SK-N-SH treated with all-trans-retinoic acid at 6 μM for 48 hours (cell line): ENCODE measurements around the gene CD276.

Source experiments
- ATAC-seq: fragments of 200-7000 bp; cut with Tn5 transposase; 3 replicates; pipeline ENCODE4 v1.9.1; 2020; ENCODE audit warnings: mild to moderate bottlenecking, moderate library complexity
- ARNTL ChIP-seq: fragments of 450-650 bp; formaldehyde crosslinking; IDR thresholded peaks from 2 replicates; pipeline ENCODE4 v1.5.0; 2020; ENCODE audit warnings: low read depth, mild to moderate bottlenecking, moderate library complexity, borderline replicate concordance
- BACH2 ChIP-seq: fragments of 250-450 bp; sonication (Bioruptor Pico); IDR thresholded peaks from 2 replicates; pipeline ENCODE4 v1.9.0; 2021; ENCODE audit warnings: mild to moderate bottlenecking, borderline replicate concordance
- CREB5 ChIP-seq: fragments of 250-450 bp; sonication (Bioruptor Pico); IDR thresholded peaks from 2 replicates; pipeline ENCODE4 v1.5.1; 2020; ENCODE audit warnings: low read depth, mild to moderate bottlenecking, moderate library complexity
- CSRNP3 ChIP-seq: fragments of 250-450 bp; sonication (Bioruptor Pico); IDR thresholded peaks from 2 replicates; pipeline ENCODE4 v1.5.1; 2021; ENCODE audit warnings: mild to moderate bottlenecking, moderate library complexity
- GLIS3 ChIP-seq: fragments of 250-450 bp; sonication (Bioruptor Pico); IDR thresholded peaks from 2 replicates; pipeline ENCODE4 v1.5.0; 2020; ENCODE audit warnings: mild to moderate bottlenecking, moderate library complexity
- ISL1 ChIP-seq: fragments of 250-450 bp; sonication (Bioruptor Pico); IDR thresholded peaks from 2 replicates; pipeline ENCODE4 v2.1.2; 2022; ENCODE audit warnings: mild to moderate bottlenecking, moderate library complexity
- PPARA ChIP-seq: fragments of 250-450 bp; sonication (Bioruptor Pico); IDR thresholded peaks from 2 replicates; pipeline ENCODE4 v1.5.0; 2020; ENCODE audit warnings: mild to moderate bottlenecking, borderline replicate concordance
- RARB ChIP-seq: fragments of 250-450 bp; sonication (Bioruptor Pico); IDR thresholded peaks from 2 replicates; pipeline ENCODE4 v1.8.0; 2021; ENCODE audit warnings: mild to moderate bottlenecking, moderate library complexity
- SNAI2 ChIP-seq: fragments of 250-450 bp; sonication (Bioruptor Pico); IDR thresholded peaks from 2 replicates; pipeline ENCODE4 v1.5.0; 2020; ENCODE audit warnings: mild to moderate bottlenecking, moderate library complexity
- TCF4 ChIP-seq: fragments of 250-450 bp; sonication (Bioruptor Pico); IDR thresholded peaks from 2 replicates; pipeline ENCODE4 v1.8.0; 2021; ENCODE audit warnings: mild to moderate bottlenecking, moderate library complexity, borderline replicate concordance
- TOX ChIP-seq: fragments of 250-450 bp; sonication (Bioruptor Pico); IDR thresholded peaks from 2 replicates; pipeline ENCODE4 v1.8.0; 2021; ENCODE audit warnings: mild to moderate bottlenecking, moderate library complexity, borderline replicate concordance
- ZC3H10 ChIP-seq: fragments of 250-450 bp; sonication (Bioruptor Pico); IDR thresholded peaks from 2 replicates; pipeline ENCODE4 v1.5.1; 2021; ENCODE audit warnings: mild to moderate bottlenecking, moderate library complexity
- ZFP3 ChIP-seq: fragments of 250-450 bp; sonication (Bioruptor Pico); IDR thresholded peaks from 2 replicates; pipeline ENCODE4 v1.5.0; 2020; ENCODE audit warnings: mild to moderate bottlenecking, moderate library complexity
- ZFP30 ChIP-seq: fragments of 450-650 bp; formaldehyde crosslinking; IDR thresholded peaks from 2 replicates; pipeline ENCODE4 v1.5.0; 2022; ENCODE audit warnings: mild to moderate bottlenecking, moderate library complexity
- ZNF70 ChIP-seq: fragments of 450-650 bp; formaldehyde crosslinking; IDR thresholded peaks from 2 replicates; pipeline ENCODE4 v1.5.0; 2020; ENCODE audit warnings: mild to moderate bottlenecking, moderate library complexity
- ZNF8 ChIP-seq: fragments of 450-650 bp; formaldehyde crosslinking; IDR thresholded peaks from 2 replicates; pipeline ENCODE4 v1.5.0; 2020; ENCODE audit warnings: mild to moderate bottlenecking, moderate library complexity
- TF ChIP-seq, protein P1 (sequence below): fragments of 250-450 bp; sonication (Bioruptor Pico); IDR thresholded peaks from 2 replicates; pipeline ENCODE4 v1.8.0; 2020; ENCODE audit warnings: mild to moderate bottlenecking, moderate library complexity, borderline replicate concordance
- TF ChIP-seq, protein P2 (sequence below): fragments of 250-450 bp; sonication (Bioruptor Pico); IDR thresholded peaks from 2 replicates; pipeline ENCODE4 v1.8.0; 2021; ENCODE audit warnings: low read depth, mild to moderate bottlenecking, moderate library complexity, borderline replicate concordance
- TF ChIP-seq, protein P3 (sequence below): fragments of 250-450 bp; sonication (Bioruptor Pico); IDR thresholded peaks from 2 replicates; pipeline ENCODE4 v1.5.0; 2020; ENCODE audit warnings: mild to moderate bottlenecking, moderate library complexity

The CD276 gene

GRCh38 chr15:73696641-73697001, 12.4 kb downstream of the CD276 start:
- TF ChIP-seq ZFP30 (CRISPR knock-in tag), result no peak
- no peak for TF ChIP-seq ZFP3 (CRISPR knock-in tag)
- TF ChIP-seq, protein P1, sequence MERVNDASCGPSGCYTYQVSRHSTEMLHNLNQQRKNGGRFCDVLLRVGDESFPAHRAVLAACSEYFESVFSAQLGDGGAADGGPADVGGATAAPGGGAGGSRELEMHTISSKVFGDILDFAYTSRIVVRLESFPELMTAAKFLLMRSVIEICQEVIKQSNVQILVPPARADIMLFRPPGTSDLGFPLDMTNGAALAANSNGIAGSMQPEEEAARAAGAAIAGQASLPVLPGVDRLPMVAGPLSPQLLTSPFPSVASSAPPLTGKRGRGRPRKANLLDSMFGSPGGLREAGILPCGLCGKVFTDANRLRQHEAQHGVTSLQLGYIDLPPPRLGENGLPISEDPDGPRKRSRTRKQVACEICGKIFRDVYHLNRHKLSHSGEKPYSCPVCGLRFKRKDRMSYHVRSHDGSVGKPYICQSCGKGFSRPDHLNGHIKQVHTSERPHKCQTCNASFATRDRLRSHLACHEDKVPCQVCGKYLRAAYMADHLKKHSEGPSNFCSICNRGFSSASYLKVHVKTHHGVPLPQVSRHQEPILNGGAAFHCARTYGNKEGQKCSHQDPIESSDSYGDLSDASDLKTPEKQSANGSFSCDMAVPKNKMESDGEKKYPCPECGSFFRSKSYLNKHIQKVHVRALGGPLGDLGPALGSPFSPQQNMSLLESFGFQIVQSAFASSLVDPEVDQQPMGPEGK (CRISPR knock-in tag), result no peak
- no peak for TF ChIP-seq ZNF8 (CRISPR knock-in tag)
- TF ChIP-seq CSRNP3 (CRISPR knock-in tag), result no peak
- no peak for ATAC-seq

- TF ChIP-seq TCF4 (CRISPR knock-in tag) (peak; percentile 24; the same call in 1 of the 2 replicates), GLIS3 (CRISPR knock-in tag) (no peak), SNAI2 (CRISPR knock-in tag) (no peak)
- TF ChIP-seq, protein P2, sequence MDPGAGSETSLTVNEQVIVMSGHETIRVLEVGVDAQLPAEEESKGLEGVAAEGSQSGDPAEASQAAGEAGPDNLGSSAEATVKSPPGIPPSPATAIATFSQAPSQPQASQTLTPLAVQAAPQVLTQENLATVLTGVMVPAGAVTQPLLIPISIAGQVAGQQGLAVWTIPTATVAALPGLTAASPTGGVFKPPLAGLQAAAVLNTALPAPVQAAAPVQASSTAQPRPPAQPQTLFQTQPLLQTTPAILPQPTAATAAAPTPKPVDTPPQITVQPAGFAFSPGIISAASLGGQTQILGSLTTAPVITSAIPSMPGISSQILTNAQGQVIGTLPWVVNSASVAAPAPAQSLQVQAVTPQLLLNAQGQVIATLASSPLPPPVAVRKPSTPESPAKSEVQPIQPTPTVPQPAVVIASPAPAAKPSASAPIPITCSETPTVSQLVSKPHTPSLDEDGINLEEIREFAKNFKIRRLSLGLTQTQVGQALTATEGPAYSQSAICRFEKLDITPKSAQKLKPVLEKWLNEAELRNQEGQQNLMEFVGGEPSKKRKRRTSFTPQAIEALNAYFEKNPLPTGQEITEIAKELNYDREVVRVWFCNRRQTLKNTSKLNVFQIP, result no peak
- ATAC-seq, result peak; percentile 95
Observed at GRCh38 chr15:73697033-73697467, 12.9 kb downstream of the CD276 start.

DNA sequence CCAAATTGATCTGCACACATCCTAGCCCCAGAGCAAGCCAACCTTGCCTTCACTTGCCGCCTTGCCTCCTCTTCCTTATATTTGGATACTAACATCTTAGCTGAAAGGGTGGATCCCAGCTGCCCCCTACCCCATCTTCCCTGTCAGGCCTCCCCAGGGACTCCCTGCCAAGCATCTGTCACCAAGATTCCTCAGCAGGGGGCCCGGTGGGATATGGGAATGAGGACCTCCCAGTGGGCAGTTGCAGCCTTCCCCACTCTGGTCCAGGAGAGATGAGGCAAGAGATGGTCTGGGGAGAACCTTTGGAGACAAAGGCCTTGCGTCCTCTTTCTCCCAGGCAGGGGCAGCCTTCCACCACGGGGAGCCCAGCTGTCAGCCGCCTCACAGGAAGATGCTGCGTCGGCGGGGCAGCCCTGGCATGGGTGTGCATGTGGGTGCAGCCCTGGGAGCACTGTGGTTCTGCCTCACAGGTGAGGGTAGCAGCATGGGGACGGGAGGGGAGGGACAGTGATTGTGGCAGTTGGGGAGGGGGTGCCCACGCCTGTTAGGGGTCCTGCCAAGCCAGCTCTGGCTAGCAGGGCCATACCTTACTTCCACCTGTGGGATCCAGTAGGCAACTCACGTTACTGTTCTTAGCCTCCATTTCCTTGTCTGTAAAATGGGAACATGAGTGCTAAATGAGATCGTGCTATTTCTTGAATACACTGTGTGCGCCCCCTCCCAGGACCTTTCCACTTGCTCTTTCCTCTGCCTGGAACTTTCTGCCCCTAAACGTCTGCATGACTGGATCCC, 15.3 kb downstream of the CD276 start:
- TF ChIP-seq GLIS3 (CRISPR knock-in tag) (no peak), TCF4 (CRISPR knock-in tag) (no peak)
- no peak for ATAC-seq

- peak; percentile 75 for ATAC-seq
- no peak for TF ChIP-seq ZFP30 (CRISPR knock-in tag)
- no peak for TF ChIP-seq CSRNP3 (CRISPR knock-in tag)
- no peak for TF ChIP-seq PPARA (CRISPR knock-in tag)
- no peak for TF ChIP-seq ZNF8 (CRISPR knock-in tag)
- TF ChIP-seq TOX (CRISPR knock-in tag), result no peak
- TF ChIP-seq BACH2 (CRISPR knock-in tag), result no peak
- TF ChIP-seq CREB5 (CRISPR knock-in tag), result no peak
- no peak for TF ChIP-seq ARNTL (CRISPR knock-in tag)
- TF ChIP-seq, protein P2, result no peak
- TF ChIP-seq ZC3H10 (CRISPR knock-in tag), result no peak
- TF ChIP-seq RARB (CRISPR knock-in tag), result no peak
- TF ChIP-seq, protein P3, sequence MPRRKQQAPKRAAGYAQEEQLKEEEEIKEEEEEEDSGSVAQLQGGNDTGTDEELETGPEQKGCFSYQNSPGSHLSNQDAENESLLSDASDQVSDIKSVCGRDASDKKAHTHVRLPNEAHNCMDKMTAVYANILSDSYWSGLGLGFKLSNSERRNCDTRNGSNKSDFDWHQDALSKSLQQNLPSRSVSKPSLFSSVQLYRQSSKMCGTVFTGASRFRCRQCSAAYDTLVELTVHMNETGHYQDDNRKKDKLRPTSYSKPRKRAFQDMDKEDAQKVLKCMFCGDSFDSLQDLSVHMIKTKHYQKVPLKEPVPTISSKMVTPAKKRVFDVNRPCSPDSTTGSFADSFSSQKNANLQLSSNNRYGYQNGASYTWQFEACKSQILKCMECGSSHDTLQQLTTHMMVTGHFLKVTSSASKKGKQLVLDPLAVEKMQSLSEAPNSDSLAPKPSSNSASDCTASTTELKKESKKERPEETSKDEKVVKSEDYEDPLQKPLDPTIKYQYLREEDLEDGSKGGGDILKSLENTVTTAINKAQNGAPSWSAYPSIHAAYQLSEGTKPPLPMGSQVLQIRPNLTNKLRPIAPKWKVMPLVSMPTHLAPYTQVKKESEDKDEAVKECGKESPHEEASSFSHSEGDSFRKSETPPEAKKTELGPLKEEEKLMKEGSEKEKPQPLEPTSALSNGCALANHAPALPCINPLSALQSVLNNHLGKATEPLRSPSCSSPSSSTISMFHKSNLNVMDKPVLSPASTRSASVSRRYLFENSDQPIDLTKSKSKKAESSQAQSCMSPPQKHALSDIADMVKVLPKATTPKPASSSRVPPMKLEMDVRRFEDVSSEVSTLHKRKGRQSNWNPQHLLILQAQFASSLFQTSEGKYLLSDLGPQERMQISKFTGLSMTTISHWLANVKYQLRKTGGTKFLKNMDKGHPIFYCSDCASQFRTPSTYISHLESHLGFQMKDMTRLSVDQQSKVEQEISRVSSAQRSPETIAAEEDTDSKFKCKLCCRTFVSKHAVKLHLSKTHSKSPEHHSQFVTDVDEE (CRISPR knock-in tag), result no peak
- no peak for TF ChIP-seq SNAI2 (CRISPR knock-in tag)
- no peak for TF ChIP-seq ZNF70 (CRISPR knock-in tag)
- TF ChIP-seq GLIS3 (CRISPR knock-in tag), result no peak
- no peak for TF ChIP-seq ZFP3 (CRISPR knock-in tag)
- no peak for TF ChIP-seq ISL1 (CRISPR knock-in tag)
Observed at GRCh38 chr15:73700041-73700842, 16.1 kb downstream of the CD276 start.
